ENCODE results near the gene FBXL20. TPM values are rescaled to one million over a fixed set of nuclear protein-coding genes. Genes with fewer than 3 reads are reported as not detected.

Gene FBXL20
- total and polyA plus RNA-seq, 8 donors: 2.5 to 15.5 (median 7.0) TPM

DNA sequence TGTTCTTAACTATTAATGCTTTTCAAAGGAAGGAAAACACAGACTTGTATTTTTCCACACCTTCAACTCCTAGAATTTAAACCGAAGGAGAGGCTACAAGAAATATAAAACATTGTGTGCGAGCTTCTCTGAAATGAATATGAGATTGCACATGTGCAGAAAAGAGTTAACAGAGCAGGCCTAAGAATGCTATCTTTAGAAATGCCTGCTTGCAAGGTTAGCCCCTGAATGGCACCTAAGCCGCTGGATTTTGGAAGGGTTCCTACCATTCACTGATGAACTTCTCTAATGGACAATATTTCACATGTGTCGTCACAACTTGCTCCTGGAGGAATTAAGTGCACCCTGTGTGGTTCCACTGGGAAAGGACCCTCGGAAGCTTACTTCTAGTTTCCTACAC is 69.3 kb downstream of the FBXL20 start:
- no peak for FAIRE-seq
- Histone ChIP-seq H3K9me3 (no peaks in the 10 kb centered on the region), H3K27ac (no peak overlapping the region), H3K4me3 (no peak overlapping the region), H3K36me3 (no peaks in the 10 kb centered on the region), H3K4me1 (peaks cover 0 to 2% (median 0%) of the 10 kb centered on the region in 3 donors), H3K27me3 (no peaks in the 10 kb centered on the region)
- no peak for DNase-seq
- TF ChIP-seq, protein P1, sequence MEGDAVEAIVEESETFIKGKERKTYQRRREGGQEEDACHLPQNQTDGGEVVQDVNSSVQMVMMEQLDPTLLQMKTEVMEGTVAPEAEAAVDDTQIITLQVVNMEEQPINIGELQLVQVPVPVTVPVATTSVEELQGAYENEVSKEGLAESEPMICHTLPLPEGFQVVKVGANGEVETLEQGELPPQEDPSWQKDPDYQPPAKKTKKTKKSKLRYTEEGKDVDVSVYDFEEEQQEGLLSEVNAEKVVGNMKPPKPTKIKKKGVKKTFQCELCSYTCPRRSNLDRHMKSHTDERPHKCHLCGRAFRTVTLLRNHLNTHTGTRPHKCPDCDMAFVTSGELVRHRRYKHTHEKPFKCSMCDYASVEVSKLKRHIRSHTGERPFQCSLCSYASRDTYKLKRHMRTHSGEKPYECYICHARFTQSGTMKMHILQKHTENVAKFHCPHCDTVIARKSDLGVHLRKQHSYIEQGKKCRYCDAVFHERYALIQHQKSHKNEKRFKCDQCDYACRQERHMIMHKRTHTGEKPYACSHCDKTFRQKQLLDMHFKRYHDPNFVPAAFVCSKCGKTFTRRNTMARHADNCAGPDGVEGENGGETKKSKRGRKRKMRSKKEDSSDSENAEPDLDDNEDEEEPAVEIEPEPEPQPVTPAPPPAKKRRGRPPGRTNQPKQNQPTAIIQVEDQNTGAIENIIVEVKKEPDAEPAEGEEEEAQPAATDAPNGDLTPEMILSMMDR (IDR thresholded peaks at IDR 0.05): no peak
- 80 to 87% methylated on average over 5 of the region's 5 CpGs for WGBS, 2 donors
- ATAC-seq: no peak
- intact Hi-C loops (cut with DNase I): no loop called here

DNA sequence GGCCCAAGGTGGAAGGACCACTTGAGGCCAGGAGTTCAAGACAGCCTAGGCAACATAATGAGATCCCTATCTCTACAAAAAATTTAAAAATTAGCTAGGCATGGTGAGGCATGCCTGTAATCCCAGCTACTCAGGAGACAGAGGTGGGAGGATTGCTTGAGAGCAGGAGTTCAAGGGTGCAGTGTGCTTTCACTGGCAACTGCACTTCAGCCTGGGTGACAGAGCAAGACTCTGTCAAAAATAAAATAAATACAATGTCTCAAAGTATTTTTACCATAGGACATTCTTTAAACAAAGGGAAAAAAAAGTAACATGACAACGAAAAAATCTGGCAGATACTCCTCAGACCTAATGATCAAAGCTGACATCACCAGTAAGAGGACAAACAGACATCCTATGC is 72.6 kb downstream of the FBXL20 start:
- Histone ChIP-seq H3K9me3 (no peaks in the 10 kb centered on the region), H3K4me3 (no peak overlapping the region), H3K27ac (no peak overlapping the region), H3K27me3 (no peaks in the 10 kb centered on the region), H3K36me3 (no peaks in the 10 kb centered on the region), H3K4me1 (peaks cover 0 to 2% (median 0%) of the 10 kb centered on the region in 3 donors)
- intact Hi-C loops (cut with DNase I): no loop called here
- WGBS, 2 donors: 72 to 74% methylated on average over 1 of the region's 1 CpG
- DNase-seq (no peak), FAIRE-seq (no peak), ATAC-seq (no peak)
- TF ChIP-seq, protein P1 (IDR thresholded peaks at IDR 0.05): no peak

DNA sequence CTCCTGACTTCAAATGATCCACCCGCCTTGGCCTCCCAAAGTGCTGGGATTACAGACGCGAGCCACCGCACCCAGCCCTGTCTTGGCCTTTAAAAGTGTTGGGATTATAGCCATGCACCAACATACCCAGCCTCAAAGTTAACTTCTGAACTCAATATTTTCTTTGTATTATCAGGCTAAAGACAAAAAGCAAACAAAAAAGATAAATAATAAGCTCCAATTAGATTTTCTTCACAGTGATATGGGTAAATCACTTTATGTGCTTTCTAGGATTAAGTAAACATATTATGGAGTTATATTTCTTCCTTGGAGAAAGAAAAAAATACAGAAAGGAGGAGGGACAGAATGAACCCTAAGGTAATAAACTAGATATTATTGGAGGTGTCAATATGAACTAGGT is 74.3 kb downstream of the FBXL20 start:
- peaks cover 0 to 2% (median 0%) of the 10 kb centered on the region in 3 donors for H3K4me1 ChIP-seq
- no peak overlapping the region for H3K4me3 ChIP-seq
- WGBS, 2 donors: 53 to 58% methylated on average over 4 of the region's 4 CpGs
- intact Hi-C loops (cut with DNase I): no loop called here
- no peaks in the 10 kb centered on the region for H3K27me3 ChIP-seq
- TF ChIP-seq, protein P1 (IDR thresholded peaks at IDR 0.05): no peak
- no peaks in the 10 kb centered on the region for H3K36me3 ChIP-seq
- H3K27ac ChIP-seq: no peak overlapping the region
- FAIRE-seq (no peak), ATAC-seq (peak in 2 of 4 donors; percentile 55 to 72), DNase-seq (no peak)
- H3K9me3 ChIP-seq: no peaks in the 10 kb centered on the region

DNA sequence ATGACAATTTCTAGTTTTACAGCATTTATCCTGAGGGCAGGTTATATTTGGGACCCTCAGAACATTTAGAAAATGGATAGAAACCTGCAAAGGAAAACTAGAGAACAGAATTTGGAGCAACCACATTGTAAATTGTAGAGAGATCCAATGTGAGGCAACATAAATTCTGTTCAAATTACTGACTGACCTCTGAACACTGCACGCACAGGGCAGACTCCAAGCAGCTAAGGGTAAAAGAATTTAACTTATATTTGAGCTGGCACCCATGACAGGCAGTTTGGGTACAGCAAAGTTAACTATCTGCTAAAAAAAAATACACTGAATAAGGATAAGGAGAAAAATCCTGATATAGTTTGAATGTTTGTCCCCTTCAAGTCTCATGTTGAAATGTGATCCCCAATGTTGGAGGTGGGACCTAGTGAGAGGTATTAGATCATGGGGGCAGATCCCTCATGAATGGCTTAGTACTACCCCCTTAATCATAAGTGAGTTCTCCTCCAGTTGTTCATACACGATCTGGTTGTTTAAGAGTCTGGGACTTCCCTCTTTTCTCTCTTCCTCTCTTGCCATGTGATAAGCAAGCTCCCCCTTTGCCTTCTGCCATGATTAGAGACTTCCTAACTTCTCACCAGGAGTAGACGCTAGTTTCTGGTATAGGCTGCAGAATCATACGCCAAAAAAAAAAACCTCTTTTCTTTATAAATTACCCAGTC is 75.7 kb downstream of the FBXL20 start:
- no peak overlapping the region for H3K4me3 ChIP-seq
- peaks cover 0 to 2% (median 0%) of the 10 kb centered on the region in 3 donors for H3K4me1 ChIP-seq
- no peaks in the 10 kb centered on the region for H3K27me3 ChIP-seq
- H3K27ac ChIP-seq: no peak overlapping the region
- H3K36me3 ChIP-seq: no peaks in the 10 kb centered on the region
- peak in 2 of 4 donors; percentile 27 to 60 for ATAC-seq
- TF ChIP-seq, protein P1 (IDR thresholded peaks at IDR 0.05): no peak
- H3K9me3 ChIP-seq: no peaks in the 10 kb centered on the region
- 90 to 96% methylated on average over 4 of the region's 4 CpGs for WGBS, 2 donors
- intact Hi-C loops (cut with DNase I): no loop called here
- DNase-seq: no peak
- no peak for FAIRE-seq

DNA sequence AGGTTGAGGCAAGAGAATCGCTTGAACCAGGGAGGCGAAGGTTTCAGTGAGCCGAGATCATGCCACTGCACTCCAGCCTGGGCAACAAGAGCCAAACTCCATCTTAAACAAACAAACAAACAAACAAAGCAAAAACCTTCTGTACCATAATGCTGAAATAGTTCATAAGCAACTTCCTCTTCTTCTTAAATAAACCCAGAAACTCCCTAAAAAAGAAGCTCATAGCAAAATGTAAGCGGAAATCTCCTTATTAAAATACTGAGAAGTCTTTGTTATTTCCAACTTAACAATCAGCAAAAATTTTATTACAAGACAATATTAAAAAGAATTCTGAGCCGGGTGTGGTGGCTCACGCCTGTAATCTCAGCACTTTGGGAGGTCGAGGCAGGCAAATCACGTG is 82.8 kb downstream of the FBXL20 start:
- Histone ChIP-seq H3K9me3 (no peaks in the 10 kb centered on the region), H3K4me1 (no peaks in the 10 kb centered on the region), H3K27ac (no peak overlapping the region), H3K36me3 (no peaks in the 10 kb centered on the region), H3K4me3 (no peak overlapping the region), H3K27me3 (no peaks in the 10 kb centered on the region)
- ATAC-seq: no peak
- no peak for FAIRE-seq
- 95 to 96% methylated on average over 8 of the region's 8 CpGs for WGBS, 2 donors
- DNase-seq: no peak
- intact Hi-C loops (cut with DNase I): no loop called here
- TF ChIP-seq, protein P1 (IDR thresholded peaks at IDR 0.05): no peak
